SJSA1 (cell line): ENCODE measurements around the gene RPL22L1. TPM values are rescaled to one million over a fixed set of nuclear protein-coding genes. Genes with fewer than 3 reads are reported as not detected.
"Not testable (repeated sequence)": the region's sequence is repeated elsewhere in the genome, so short reads cannot be mapped to it uniquely, and the experiment has no call there.

Source experiments
- DNase-seq, 2 experiments: peaks; one replicate each; pipeline ENCODE4 v3.0.0-alpha.2; 2015 to 2020; ENCODE audit warnings: low spot score in 2 of 2, low read depth in 1 of 2
- H3K27ac ChIP-seq: fragments of 250-450 bp; sonication (Bioruptor Pico); 2 replicates; pipeline ENCODE4 v1.5.1; 2020; ENCODE audit warnings: mild to moderate bottlenecking, moderate library complexity
- H3K27me3 ChIP-seq: fragments of 250-450 bp; sonication (Bioruptor Pico); replicated peaks from 2 replicates; pipeline ENCODE4 v1.5.1; 2020; ENCODE audit warnings: mild to moderate bottlenecking, moderate library complexity
- H3K36me3 ChIP-seq: fragments of 250-450 bp; sonication (Bioruptor Pico); 2 replicates; pipeline ENCODE4 v1.5.1; 2020; ENCODE audit warnings: mild to moderate bottlenecking
- H3K4me1 ChIP-seq: fragments of 250-450 bp; sonication (Bioruptor Pico); replicated peaks from 2 replicates; pipeline ENCODE4 v1.6.1; 2021; ENCODE audit warnings: mild to moderate bottlenecking
- H3K4me3 ChIP-seq: fragments of 250-450 bp; sonication (Bioruptor Pico); 2 replicates; pipeline ENCODE4 v1.5.1; 2020; ENCODE audit warnings: mild to moderate bottlenecking
- H3K9me3 ChIP-seq: fragments of 250-450 bp; sonication (Bioruptor Pico); replicated peaks from 2 replicates; pipeline ENCODE4 v1.5.1; 2020; ENCODE audit warnings: mild to moderate bottlenecking
- total RNA-seq: library from RNA; depleted of rRNA; stranded (reverse); fragments of >200 nt; shearing (Covaris generic); gene quantifications from 2 replicates; pipeline ENCODE4 v1.2.3, GENCODE V29; 2014; rRNA removed

Gene RPL22L1
- total RNA-seq, 1 experiment from 2014 or later, result 38.9 TPM

- Histone ChIP-seq H3K9me3 (no peaks in the 10 kb centered on the region), H3K36me3 (no peaks in the 10 kb centered on the region), H3K27me3 (no peaks in the 10 kb centered on the region), H3K4me3 (no peak overlapping the region), H3K27ac (no peak overlapping the region), H3K4me1 (no peaks in the 10 kb centered on the region)
- DNase-seq, result no peak
These were observed 39.4 kb downstream of the RPL22L1 start for GRCh38 chr3:170830580-170830979.

GRCh38 chr3:170829546-170830272 lies 40.3 kb downstream of the RPL22L1 start:
- Histone ChIP-seq H3K4me1 (no peaks in the 10 kb centered on the region), H3K27ac (no peak overlapping the region), H3K9me3 (no peaks in the 10 kb centered on the region), H3K36me3 (no peaks in the 10 kb centered on the region), H3K4me3 (no peak overlapping the region), H3K27me3 (no peaks in the 10 kb centered on the region)
- DNase-seq, result no peak

GRCh38 chr3:170826047-170826446 lies 43.9 kb downstream of the RPL22L1 start:
- Histone ChIP-seq H3K4me1 (no peaks in the 10 kb centered on the region), H3K27me3 (no peaks in the 10 kb centered on the region)
- DNase-seq, result no peak

GRCh38 chr3:170823562-170823961 lies 46.4 kb downstream of the RPL22L1 start:
- H3K27ac ChIP-seq, H3K36me3 ChIP-seq, DNase-seq, H3K9me3 ChIP-seq, H3K4me1 ChIP-seq, H3K4me3 ChIP-seq, H3K27me3 ChIP-seq: not testable (repeated sequence)

More at GRCh38 chr3:170826047-170826446, 43.9 kb downstream of the RPL22L1 start:
- Histone ChIP-seq H3K36me3 (no peaks in the 10 kb centered on the region), H3K4me3 (no peak overlapping the region), H3K27ac (no peak overlapping the region), H3K9me3 (no peaks in the 10 kb centered on the region)

GRCh38 chr3:170818325-170818724 lies 51.7 kb downstream of the RPL22L1 start:
- H3K9me3 ChIP-seq, H3K27me3 ChIP-seq, H3K4me3 ChIP-seq, H3K4me1 ChIP-seq, DNase-seq, H3K27ac ChIP-seq, H3K36me3 ChIP-seq: not testable (repeated sequence)

- H3K27ac ChIP-seq, DNase-seq, H3K4me3 ChIP-seq, H3K9me3 ChIP-seq, H3K27me3 ChIP-seq, H3K36me3 ChIP-seq, H3K4me1 ChIP-seq: not testable (repeated sequence)
These were observed 52.5 kb downstream of the RPL22L1 start for GRCh38 chr3:170817471-170817870.

GRCh38 chr3:170816841-170817240 lies 53.2 kb downstream of the RPL22L1 start:
- H3K4me3 ChIP-seq, result no peak overlapping the region
- no peak for DNase-seq
- H3K36me3 ChIP-seq, result no peaks in the 10 kb centered on the region
- H3K4me1 ChIP-seq, result peaks cover 4% of the 10 kb centered on the region
- H3K9me3 ChIP-seq, result no peaks in the 10 kb centered on the region
- no peak overlapping the region for H3K27ac ChIP-seq
- H3K27me3 ChIP-seq, result no peaks in the 10 kb centered on the region

- peaks cover 9% of the 10 kb centered on the region for H3K4me1 ChIP-seq
These were observed 53.7 kb downstream of the RPL22L1 start for GRCh38 chr3:170816341-170816740.

GRCh38 chr3:170815936-170816335 lies 54.1 kb downstream of the RPL22L1 start:
- H3K36me3 ChIP-seq, result no peaks in the 10 kb centered on the region
- no peaks in the 10 kb centered on the region for H3K27me3 ChIP-seq

More at GRCh38 chr3:170816341-170816740, 53.7 kb downstream of the RPL22L1 start:
- no peak for DNase-seq
- no peaks in the 10 kb centered on the region for H3K27me3 ChIP-seq
- H3K27ac ChIP-seq, result no peak overlapping the region
- H3K36me3 ChIP-seq, result no peaks in the 10 kb centered on the region
- no peaks in the 10 kb centered on the region for H3K9me3 ChIP-seq
- no peak overlapping the region for H3K4me3 ChIP-seq

GRCh38 chr3:170815340-170815739 lies 54.7 kb downstream of the RPL22L1 start:
- no peaks in the 10 kb centered on the region for H3K27me3 ChIP-seq
- DNase-seq, result no peak
- H3K36me3 ChIP-seq, result no peaks in the 10 kb centered on the region
- H3K4me1 ChIP-seq, result peaks cover 19% of the 10 kb centered on the region
- H3K9me3 ChIP-seq, result no peaks in the 10 kb centered on the region
- no peak overlapping the region for H3K27ac ChIP-seq
- H3K4me3 ChIP-seq, result no peak overlapping the region

More at GRCh38 chr3:170815936-170816335, 54.1 kb downstream of the RPL22L1 start:
- Histone ChIP-seq H3K9me3 (no peaks in the 10 kb centered on the region), H3K4me1 (peaks cover 13% of the 10 kb centered on the region), H3K27ac (no peak overlapping the region), H3K4me3 (no peak overlapping the region)
- no peak for DNase-seq

Other genes with a start within 250 kb of the RPL22L1 start
- 12.2 and 21.0 TPM in 2 replicates for gene EIF5A2, start 38.4 kb upstream of the RPL22L1 start, total RNA-seq
- not detected in 2 replicates for gene SLC2A2, start 156.5 kb upstream of the RPL22L1 start, total RNA-seq